ENCODE data around the gene TRABD2B. TPM values are rescaled to one million over a fixed set of nuclear protein-coding genes. Genes with fewer than 3 reads are reported as not detected.

TRABD2B gene
- total and polyA plus RNA-seq, 2 experiments from 2014 or later: 1.6 to 2.0 TPM

- Histone ChIP-seq H2AFZ (no peak overlapping the region), H3K27ac (ENCODE audit: low read depth) (no peak overlapping the region), H3K4me3 (no peak overlapping the region), H3K9me2 (ENCODE audit: insufficient read depth) (no peaks in the 10 kb centered on the region), H3K27me3 (ENCODE audit: insufficient read depth) (no peaks in the 10 kb centered on the region), H3K36me3 (ENCODE audit: insufficient read depth) (no peaks in the 10 kb centered on the region), H4K20me1 (replicated peaks; ENCODE audit: insufficient read depth) (0 out of 2 replicates have a peak, but pooled peaks cover 6% of the 10 kb centered on the region), H3F3A (replicated peaks; ENCODE audit: low read depth) (no peaks in the 10 kb centered on the region), H3K4me1 (ENCODE audit: insufficient read depth) (no peaks in the 10 kb centered on the region; the same call in 1 of the 2 replicates), H3K79me2 (replicated peaks; ENCODE audit: insufficient read depth) (peaks cover 31% of the 10 kb centered on the region), H3K4me2 (no peak overlapping the region)
- Mint-ChIP-seq H3K27me3 (ENCODE audit: insufficient read depth, low read depth, poor library complexity) (peaks cover 11% of the 10 kb centered on the region), H3K9me3 (peaks cover 12% of the 10 kb centered on the region), H3K27ac (no peak overlapping the region), H3K36me3 (ENCODE audit: low read depth) (peaks cover 10% of the 10 kb centered on the region), H3K4me1 (peaks cover 27% of the 10 kb centered on the region), H3K4me3 (no peak overlapping the region)
- DNase-seq (ENCODE audit: low spot score) (no peak), ATAC-seq (no peak)
- TF ChIP-seq ZNF331 (CRISPR knock-in tag; IDR thresholded peaks at IDR 0.05; ENCODE audit: low read depth) (no peak), ETS1 (IDR thresholded peaks at IDR 0.05) (no peak), EZH2 (IDR thresholded peaks at IDR 0.05; ENCODE audit: low read depth, unreplicated experiment) (no peak), STAT1 (IDR thresholded peaks at IDR 0.05; ENCODE audit: unreplicated experiment) (no peak)
Measured at GRCh38 chr1:47976728-47977127, 20.5 kb downstream of the TRABD2B start.

- H3K4me3 ChIP-seq: no peak overlapping the region
- peaks cover 12% of the 10 kb centered on the region for H3K9me3 Mint-ChIP-seq
- ATAC-seq (no peak), DNase-seq (ENCODE audit: low spot score) (no peak)
- no peak overlapping the region for H3K27ac ChIP-seq (ENCODE audit: low read depth)
- H4K20me1 ChIP-seq (replicated peaks; ENCODE audit: insufficient read depth): 0 out of 2 replicates have a peak, but pooled peaks cover 6% of the 10 kb centered on the region
- no peaks in the 10 kb centered on the region for H3K36me3 ChIP-seq (ENCODE audit: insufficient read depth)
- no peaks in the 10 kb centered on the region for H3K9me2 ChIP-seq (ENCODE audit: insufficient read depth)
- H3K27me3 ChIP-seq (ENCODE audit: insufficient read depth): no peaks in the 10 kb centered on the region
- H3K4me1 ChIP-seq (ENCODE audit: insufficient read depth): no peaks in the 10 kb centered on the region; the same call in 1 of the 2 replicates
- H3K4me3 Mint-ChIP-seq: no peak overlapping the region
- peaks cover 27% of the 10 kb centered on the region for H3K79me2 ChIP-seq (replicated peaks; ENCODE audit: insufficient read depth)
- H3K4me1 Mint-ChIP-seq: peaks cover 25% of the 10 kb centered on the region
- peaks cover 11% of the 10 kb centered on the region for H3K27me3 Mint-ChIP-seq (ENCODE audit: insufficient read depth, low read depth, poor library complexity)
- H2AFZ ChIP-seq: no peak overlapping the region
- H3K27ac Mint-ChIP-seq: no peak overlapping the region
- peaks cover 10% of the 10 kb centered on the region for H3K36me3 Mint-ChIP-seq (ENCODE audit: low read depth)
- H3F3A ChIP-seq (replicated peaks; ENCODE audit: low read depth): no peaks in the 10 kb centered on the region
- H3K4me2 ChIP-seq: no peak overlapping the region
- TF ChIP-seq ZNF462 (CRISPR knock-in tag; IDR thresholded peaks at IDR 0.05) (no peak), POLR2AphosphoS5 (IDR thresholded peaks at IDR 0.05; ENCODE audit: low read depth) (no peak), JUNB (IDR thresholded peaks at IDR 0.05; ENCODE audit: unreplicated experiment) (no peak), NANOG (IDR thresholded peaks at IDR 0.05; ENCODE audit: borderline replicate concordance) (no peak), CREB1 (CRISPR knock-in tag; IDR thresholded peaks at IDR 0.05; ENCODE audit: low read depth) (no peak), ETS1 (IDR thresholded peaks at IDR 0.05) (no peak), ZNF331 (CRISPR knock-in tag; IDR thresholded peaks at IDR 0.05; ENCODE audit: low read depth) (no peak), EZH2phosphoT487 (IDR thresholded peaks at IDR 0.05; ENCODE audit: unreplicated experiment) (no peak), ZNF114 (CRISPR knock-in tag; IDR thresholded peaks at IDR 0.05) (no peak), EZH2 (IDR thresholded peaks at IDR 0.05; ENCODE audit: low read depth, unreplicated experiment) (no peak), STAT1 (IDR thresholded peaks at IDR 0.05; ENCODE audit: unreplicated experiment) (no peak)
Measured at GRCh38 chr1:47976267-47976666, 20.9 kb downstream of the TRABD2B start.
